MM.1S (cell line): ENCODE measurements around the gene SH3BP2.

Source experiments
- CTCF ChIP-seq: fragments of 300-600 bp; sonication (generic); IDR thresholded peaks from 2 replicates; pipeline ENCODE4 v1.5.1; 2016; ENCODE audit warnings: antibody characterized with exemption, low read length, mixed read lengths
- EZH2 ChIP-seq: fragments of 300-600 bp; sonication (generic); optimal IDR thresholded peaks from 2 replicates; pipeline ENCODE3; 2017; ENCODE audit warnings: low read depth, mild to moderate bottlenecking, antibody characterized with exemption, low read length, mixed read lengths
- EZH2phosphoT487 ChIP-seq: fragments of 300-600 bp; sonication (generic); IDR thresholded peaks from 2 replicates; pipeline ENCODE4 v1.6.1; 2018; ENCODE audit warnings: antibody characterized with exemption, low read length

GRCh38 chr4:2843263-2843940 lies 50.5 kb downstream of the SH3BP2 start, which contains the start of gene ADD1:
- TF ChIP-seq EZH2 = no peak
- no peak for TF ChIP-seq CTCF
- no peak for TF ChIP-seq EZH2phosphoT487
